ENCODE measurements around the gene PHLDB1. TPM values are rescaled to one million over a fixed set of nuclear protein-coding genes. Genes with fewer than 3 reads are reported as not detected.

The PHLDB1 gene
- total and polyA plus RNA-seq, 4 donors = 4.8 to 15.4 (median 6.0) TPM

GRCh38 chr11:118643142-118643994, 36.0 kb downstream of the PHLDB1 start:
- WGBS = 89% methylated on average over 11 of the region's 11 CpGs
- H3K27me3 ChIP-seq (ENCODE audit: control insufficient read depth in 4 of 4, insufficient read depth in 4 of 4, low read length in 3 of 4) = no peaks in the 10 kb centered on the region
- H3K27ac ChIP-seq (ENCODE audit: low read depth in 1 of 2, low read length in 2 of 2) = no peak overlapping the region
- no peaks in the 10 kb centered on the region for H3K4me1 ChIP-seq (ENCODE audit: control insufficient read depth in 4 of 4, insufficient read depth in 4 of 4, low read length in 3 of 4)
- peaks cover 0 to 3% (median 0%) of the 10 kb centered on the region in 4 donors for H3K36me3 ChIP-seq (ENCODE audit: control insufficient read depth in 4 of 4, insufficient read depth in 3 of 4, low read depth in 1 of 4, low read length in 3 of 4)
- H3K9ac ChIP-seq (ENCODE audit: low read depth in 1 of 2, low read length in 2 of 2) = no peak overlapping the region
- no peak overlapping the region for H3K4me3 ChIP-seq (ENCODE audit: low read depth in 1 of 3, low read length in 3 of 3)
- DNase-seq (ENCODE audit: low spot score) = no peak
- no peaks in the 10 kb centered on the region for H3K9me3 ChIP-seq (ENCODE audit: control insufficient read depth in 4 of 4, low read length in 3 of 4)
- no peak for TF ChIP-seq ZBTB33 (IDR thresholded peaks at IDR 0.05)
- no peak for TF ChIP-seq NR2F2 (IDR thresholded peaks at IDR 0.05)
- no peak for TF ChIP-seq FOXA1 (IDR thresholded peaks at IDR 0.05)
- no peak for TF ChIP-seq HNF4A (conservative IDR thresholded peaks at IDR 0.05)
- TF ChIP-seq TAF1 (conservative IDR thresholded peaks at IDR 0.05) = no peak
- TF ChIP-seq, protein P1, sequence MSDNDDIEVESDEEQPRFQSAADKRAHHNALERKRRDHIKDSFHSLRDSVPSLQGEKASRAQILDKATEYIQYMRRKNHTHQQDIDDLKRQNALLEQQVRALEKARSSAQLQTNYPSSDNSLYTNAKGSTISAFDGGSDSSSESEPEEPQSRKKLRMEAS (IDR thresholded peaks at IDR 0.05) = no peak
- no peak for TF ChIP-seq JUND (IDR thresholded peaks at IDR 0.05)
- no peak for TF ChIP-seq SP1 (IDR thresholded peaks at IDR 0.05)
- no peak for TF ChIP-seq RAD21 (IDR thresholded peaks at IDR 0.05)
- TF ChIP-seq GABPA (IDR thresholded peaks at IDR 0.05 in 1 of 2, conservative IDR thresholded peaks at IDR 0.05 in 1 of 2) = no peak
- TF ChIP-seq, protein P2, sequence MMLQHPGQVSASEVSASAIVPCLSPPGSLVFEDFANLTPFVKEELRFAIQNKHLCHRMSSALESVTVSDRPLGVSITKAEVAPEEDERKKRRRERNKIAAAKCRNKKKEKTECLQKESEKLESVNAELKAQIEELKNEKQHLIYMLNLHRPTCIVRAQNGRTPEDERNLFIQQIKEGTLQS (IDR thresholded peaks at IDR 0.05) = no peak
- TF ChIP-seq, protein P3, sequence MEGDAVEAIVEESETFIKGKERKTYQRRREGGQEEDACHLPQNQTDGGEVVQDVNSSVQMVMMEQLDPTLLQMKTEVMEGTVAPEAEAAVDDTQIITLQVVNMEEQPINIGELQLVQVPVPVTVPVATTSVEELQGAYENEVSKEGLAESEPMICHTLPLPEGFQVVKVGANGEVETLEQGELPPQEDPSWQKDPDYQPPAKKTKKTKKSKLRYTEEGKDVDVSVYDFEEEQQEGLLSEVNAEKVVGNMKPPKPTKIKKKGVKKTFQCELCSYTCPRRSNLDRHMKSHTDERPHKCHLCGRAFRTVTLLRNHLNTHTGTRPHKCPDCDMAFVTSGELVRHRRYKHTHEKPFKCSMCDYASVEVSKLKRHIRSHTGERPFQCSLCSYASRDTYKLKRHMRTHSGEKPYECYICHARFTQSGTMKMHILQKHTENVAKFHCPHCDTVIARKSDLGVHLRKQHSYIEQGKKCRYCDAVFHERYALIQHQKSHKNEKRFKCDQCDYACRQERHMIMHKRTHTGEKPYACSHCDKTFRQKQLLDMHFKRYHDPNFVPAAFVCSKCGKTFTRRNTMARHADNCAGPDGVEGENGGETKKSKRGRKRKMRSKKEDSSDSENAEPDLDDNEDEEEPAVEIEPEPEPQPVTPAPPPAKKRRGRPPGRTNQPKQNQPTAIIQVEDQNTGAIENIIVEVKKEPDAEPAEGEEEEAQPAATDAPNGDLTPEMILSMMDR (IDR thresholded peaks at IDR 0.05; ENCODE audit: low read depth, low read length, missing input control) = no peak
- TF ChIP-seq HNF4G (IDR thresholded peaks at IDR 0.05) = no peak
- TF ChIP-seq RXRA (IDR thresholded peaks at IDR 0.05) = no peak
- TF ChIP-seq YY1 (IDR thresholded peaks at IDR 0.05) = no peak
- TF ChIP-seq, protein P4, sequence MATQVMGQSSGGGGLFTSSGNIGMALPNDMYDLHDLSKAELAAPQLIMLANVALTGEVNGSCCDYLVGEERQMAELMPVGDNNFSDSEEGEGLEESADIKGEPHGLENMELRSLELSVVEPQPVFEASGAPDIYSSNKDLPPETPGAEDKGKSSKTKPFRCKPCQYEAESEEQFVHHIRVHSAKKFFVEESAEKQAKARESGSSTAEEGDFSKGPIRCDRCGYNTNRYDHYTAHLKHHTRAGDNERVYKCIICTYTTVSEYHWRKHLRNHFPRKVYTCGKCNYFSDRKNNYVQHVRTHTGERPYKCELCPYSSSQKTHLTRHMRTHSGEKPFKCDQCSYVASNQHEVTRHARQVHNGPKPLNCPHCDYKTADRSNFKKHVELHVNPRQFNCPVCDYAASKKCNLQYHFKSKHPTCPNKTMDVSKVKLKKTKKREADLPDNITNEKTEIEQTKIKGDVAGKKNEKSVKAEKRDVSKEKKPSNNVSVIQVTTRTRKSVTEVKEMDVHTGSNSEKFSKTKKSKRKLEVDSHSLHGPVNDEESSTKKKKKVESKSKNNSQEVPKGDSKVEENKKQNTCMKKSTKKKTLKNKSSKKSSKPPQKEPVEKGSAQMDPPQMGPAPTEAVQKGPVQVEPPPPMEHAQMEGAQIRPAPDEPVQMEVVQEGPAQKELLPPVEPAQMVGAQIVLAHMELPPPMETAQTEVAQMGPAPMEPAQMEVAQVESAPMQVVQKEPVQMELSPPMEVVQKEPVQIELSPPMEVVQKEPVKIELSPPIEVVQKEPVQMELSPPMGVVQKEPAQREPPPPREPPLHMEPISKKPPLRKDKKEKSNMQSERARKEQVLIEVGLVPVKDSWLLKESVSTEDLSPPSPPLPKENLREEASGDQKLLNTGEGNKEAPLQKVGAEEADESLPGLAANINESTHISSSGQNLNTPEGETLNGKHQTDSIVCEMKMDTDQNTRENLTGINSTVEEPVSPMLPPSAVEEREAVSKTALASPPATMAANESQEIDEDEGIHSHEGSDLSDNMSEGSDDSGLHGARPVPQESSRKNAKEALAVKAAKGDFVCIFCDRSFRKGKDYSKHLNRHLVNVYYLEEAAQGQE (IDR thresholded peaks at IDR 0.05) = no peak
- no peak for TF ChIP-seq FOXA2 (IDR thresholded peaks at IDR 0.05)
- TF ChIP-seq EGR1 (IDR thresholded peaks at IDR 0.05; ENCODE audit: low read depth in 2 of 2) = no peak
